ENCODE data around the gene ZNF554. TPM values are rescaled to one million over a fixed set of nuclear protein-coding genes. Genes with fewer than 3 reads are reported as not detected.

Gene ZNF554
- total and polyA plus RNA-seq, 2 donors (not counting 3 experiments of a cell fraction or from before 2014, with no cell fraction given): 1.2 to 1.6 TPM

GRCh38 chr19:2863816-2864215 is 44.1 kb downstream of the ZNF554 start:
- Histone ChIP-seq H3K9ac (replicated peaks; ENCODE audit: extremely low read depth, insufficient read depth, low read length) (no peak overlapping the region), H3K9me3 (replicated peaks; ENCODE audit: control insufficient read depth, insufficient read depth, low read length) (no peaks in the 10 kb centered on the region), H3K79me2 (ENCODE audit: control insufficient read depth, insufficient read depth, low read length) (no peaks in the 10 kb centered on the region), H4K20me1 (replicated peaks; ENCODE audit: control insufficient read depth, extremely low read depth, insufficient read depth, low read length) (no peaks in the 10 kb centered on the region), H3K4me3 (replicated peaks in 1 of 3; ENCODE audit: insufficient read depth in 1 of 3, low read depth in 1 of 3, low read length in 3 of 3) (no peak overlapping the region), H2AFZ (ENCODE audit: low read depth, low read length) (no peak overlapping the region), H3K4me2 (ENCODE audit: insufficient read depth, low read length) (no peak overlapping the region), H3K27ac (ENCODE audit: insufficient read depth, low read depth, low read length) (no peak overlapping the region), H3K27me3 (ENCODE audit: control insufficient read depth in 2 of 2, insufficient read depth in 2 of 2, low read length in 2 of 2) (no peaks in the 10 kb centered on the region), H3K9me1 (replicated peaks; ENCODE audit: control insufficient read depth, extremely low read depth, insufficient read depth, low read length) (no peaks in the 10 kb centered on the region), H3K36me3 (ENCODE audit: control insufficient read depth in 2 of 2, extremely low read depth in 1 of 2, insufficient read depth in 2 of 2, low read length in 2 of 2) (no peaks in the 10 kb centered on the region), H3K4me1 (ENCODE audit: control insufficient read depth, extremely low read depth, insufficient read depth, low read length) (no peaks in the 10 kb centered on the region)
- FAIRE-seq (no peak), DNase-seq (ENCODE audit: low read depth, low spot score) (no peak)
- TF ChIP-seq GATA2 (IDR thresholded peaks at IDR 0.05; ENCODE audit: insufficient read depth, insufficient read length, low read depth, low read length) (no peak), CTCF (IDR thresholded peaks at IDR 0.05; ENCODE audit: extremely low read depth in 1 of 2, insufficient read depth in 1 of 2, low read depth in 1 of 2, low read length in 2 of 2) (no peak), JUN (IDR thresholded peaks at IDR 0.05; ENCODE audit: borderline replicate concordance, insufficient read depth, insufficient read length, low read depth) (no peak), MYC (IDR thresholded peaks at IDR 0.05; ENCODE audit: low read depth, low read length) (no peak), EZH2 (IDR thresholded peaks at IDR 0.05; ENCODE audit: borderline replicate concordance, low read depth, low read length, severe bottlenecking) (no peak), POLR2A (IDR thresholded peaks at IDR 0.05; ENCODE audit: low read depth, low read length) (no peak), MAX (IDR thresholded peaks at IDR 0.05; ENCODE audit: insufficient read depth, insufficient read length) (no peak), POLR2AphosphoS5 (IDR thresholded peaks at IDR 0.05; ENCODE audit: insufficient read depth, low read depth, low read length) (no peak), FOS (IDR thresholded peaks at IDR 0.05; ENCODE audit: borderline replicate concordance, insufficient read depth, low read length) (no peak)
- BruUV-seq (replicated peaks): no TSS peak
- POLR2A ChIA-PET: no interaction called here
- intact Hi-C loops (cut with micrococcal nuclease): no loop called here
- CTCF ChIA-PET: interaction anchor here (1.4 kb wide), 1 partner anchor 24 kb away, joined by 5 read pairs; no protein-coding TSS in a partner anchor
- dilution Hi-C loops (cut with MboI; ENCODE audit: extremely low pct_ligation_motif_present, low sequenced_read_pairs): no loop called here

All from endothelial cell of umbilical vein (primary cell).